ENCODE measurements around the gene AQP10.

GRCh38 chr1:154325583-154326545 is 5.0 kb downstream of the AQP10 start:
- peak in 1 of 3 donors; percentile 26 for TF ChIP-seq POLR2A (IDR thresholded peaks at IDR 0.05)
- TF ChIP-seq CTCF (IDR thresholded peaks at IDR 0.05), result peak; percentile 24 to 56 (median 43)

All from body of pancreas (tissue), 4 donors.